NCI-H510A treated with DMSO at 0.1 percent for 48 hours (cell line): Measurements from ENCODE around the gene CELF2.
"Not testable (repeated sequence)": the region's sequence is repeated elsewhere in the genome, so short reads cannot be mapped to it uniquely, and the experiment has no call there.

Experiments used
- DNase-seq: peaks from one replicate; lab custom pipeline; 2025; lab: John Stamatoyannopoulos, UW

CELF2 gene

GRCh38 chr10:11176746-11177145 lies 159.1 kb downstream of the CELF2 start:
- no peak for DNase-seq

DNA sequence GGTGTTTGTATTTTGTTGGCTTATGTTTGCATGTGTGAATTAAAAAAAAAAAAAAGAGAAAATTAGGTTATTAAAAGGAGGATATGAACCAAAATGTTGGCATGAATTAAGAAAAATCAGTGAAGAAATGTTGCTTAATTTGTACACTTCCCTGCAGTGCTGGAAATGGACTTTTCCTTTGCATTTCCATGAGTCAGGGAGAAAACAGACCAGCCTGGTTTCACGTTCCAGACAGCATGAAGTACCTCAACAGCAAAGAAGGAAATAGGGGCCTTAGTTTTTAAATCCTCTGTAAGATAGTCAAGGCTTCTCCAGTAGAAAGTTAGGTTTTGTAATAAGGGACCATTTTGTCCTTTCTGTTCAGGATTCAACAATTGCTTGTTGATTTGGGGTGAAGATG lies 159.7 kb downstream of the CELF2 start:
- no peak for DNase-seq

DNA sequence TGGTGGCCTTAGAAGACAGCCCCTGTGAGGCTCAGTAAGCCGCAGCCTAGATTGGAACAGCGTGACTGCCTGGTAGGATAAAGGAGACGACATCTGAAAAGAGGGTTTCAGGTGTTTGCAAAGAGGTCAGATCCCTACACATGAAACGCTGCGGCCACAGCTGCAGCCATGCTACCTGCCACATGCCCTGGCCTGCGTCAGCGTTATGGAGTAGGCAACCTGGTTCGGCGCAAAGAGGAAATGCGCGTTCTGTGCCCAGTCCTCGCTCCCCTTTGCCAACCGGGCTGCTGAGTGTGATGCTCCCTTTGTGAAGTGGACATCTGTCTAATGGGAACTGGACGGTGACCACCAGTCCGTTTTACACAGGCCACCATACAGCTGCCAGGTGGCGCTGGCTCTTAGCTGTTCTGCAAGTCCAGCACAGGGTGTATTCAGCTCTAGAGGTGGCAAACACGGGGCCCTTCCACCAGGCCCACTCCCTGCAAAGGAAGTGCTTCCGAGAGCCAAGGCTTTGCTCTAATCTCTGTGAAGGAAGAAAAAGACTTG lies 160.3 kb downstream of the CELF2 start:
- no peak for DNase-seq

- DNase-seq = no peak
Measured at GRCh38 chr10:11178606-11179515, 161.2 kb downstream of the CELF2 start.

- DNase-seq = no peak
Measured at GRCh38 chr10:11179516-11180105, 161.9 kb downstream of the CELF2 start.

GRCh38 chr10:11180228-11180627 lies 162.6 kb downstream of the CELF2 start:
- DNase-seq = no peak

DNA sequence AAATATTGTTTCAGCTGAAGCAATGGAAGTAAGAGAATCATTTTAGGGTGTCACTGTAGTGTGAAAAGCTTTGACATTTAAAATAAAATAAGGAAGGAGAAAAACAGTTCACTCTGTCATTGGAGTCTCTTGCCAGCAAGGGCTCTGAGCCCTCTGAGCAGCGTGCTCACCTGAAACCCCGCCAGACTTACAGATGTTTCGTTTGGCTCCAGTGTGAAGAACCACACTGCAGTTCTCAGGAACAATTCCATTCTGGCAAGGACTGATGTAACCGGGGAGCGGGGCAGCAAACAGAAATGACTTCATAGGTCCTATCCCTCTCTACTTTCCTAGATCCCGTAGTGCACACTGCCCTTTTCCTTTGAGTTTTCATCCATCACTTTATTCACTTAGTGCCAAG lies 164.3 kb downstream of the CELF2 start:
- DNase-seq = no peak

DNA sequence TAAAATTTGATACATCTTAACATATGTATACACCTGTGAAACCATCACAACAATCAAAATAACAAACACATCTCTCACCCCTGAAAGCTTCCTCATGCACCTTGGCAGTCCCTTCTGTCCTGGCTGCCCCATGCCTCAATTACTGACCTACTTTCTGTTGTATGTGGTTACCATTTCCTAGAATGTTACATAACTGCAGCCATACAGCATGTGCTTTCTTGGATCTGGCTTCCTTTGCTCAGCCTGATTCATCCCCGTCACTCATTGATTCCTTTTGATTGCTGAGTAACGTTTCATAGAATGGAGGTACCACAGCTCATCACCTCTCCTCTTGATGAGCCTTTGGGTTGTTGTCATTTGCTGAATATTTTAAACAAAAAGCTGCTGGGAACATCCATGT lies 165.3 kb downstream of the CELF2 start:
- no peak for DNase-seq

DNA sequence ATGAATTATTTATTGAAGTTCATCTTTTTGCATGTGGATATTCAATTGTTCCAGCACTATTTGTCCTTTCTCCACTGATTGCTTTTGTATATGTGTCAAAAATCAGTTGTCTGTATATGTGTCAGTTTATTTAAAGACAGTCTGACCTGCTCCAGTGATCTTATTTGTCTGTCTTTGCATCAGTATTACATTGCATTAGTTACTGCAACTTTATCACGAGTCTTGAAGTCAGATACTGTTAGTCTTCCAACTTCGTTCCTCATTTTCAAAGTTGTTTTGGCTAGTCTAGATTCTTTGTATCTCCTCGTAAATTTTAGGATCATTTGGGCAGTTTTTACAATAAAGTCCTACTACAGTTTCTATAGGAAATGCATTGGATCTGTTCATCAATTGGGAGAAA lies 166.4 kb downstream of the CELF2 start:
- no peak for DNase-seq

- DNase-seq = not testable (repeated sequence)
Measured at GRCh38 chr10:11185128-11185665, 167.5 kb downstream of the CELF2 start.

DNA sequence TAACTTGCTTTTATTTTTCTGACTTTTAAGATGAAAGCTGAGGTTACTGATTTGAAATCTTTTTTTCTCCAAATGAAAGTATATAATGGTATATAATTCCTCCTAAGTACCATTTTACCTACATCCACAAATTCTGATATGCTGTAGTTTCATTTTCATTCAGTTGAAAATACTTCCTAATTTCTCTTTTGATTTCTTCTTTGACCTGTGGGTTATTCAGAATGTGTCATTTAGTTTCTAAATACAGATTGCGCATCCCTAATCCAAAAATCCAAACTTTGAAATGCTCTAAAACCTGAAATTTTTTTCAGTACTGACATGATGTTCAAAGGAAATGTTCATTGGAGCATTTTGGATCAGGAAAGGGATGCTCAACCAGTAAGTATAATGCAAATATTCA lies 168.7 kb downstream of the CELF2 start:
- no peak for DNase-seq

GRCh38 chr10:11189582-11190376 lies 172.1 kb downstream of the CELF2 start:
- DNase-seq = no peak

DNA sequence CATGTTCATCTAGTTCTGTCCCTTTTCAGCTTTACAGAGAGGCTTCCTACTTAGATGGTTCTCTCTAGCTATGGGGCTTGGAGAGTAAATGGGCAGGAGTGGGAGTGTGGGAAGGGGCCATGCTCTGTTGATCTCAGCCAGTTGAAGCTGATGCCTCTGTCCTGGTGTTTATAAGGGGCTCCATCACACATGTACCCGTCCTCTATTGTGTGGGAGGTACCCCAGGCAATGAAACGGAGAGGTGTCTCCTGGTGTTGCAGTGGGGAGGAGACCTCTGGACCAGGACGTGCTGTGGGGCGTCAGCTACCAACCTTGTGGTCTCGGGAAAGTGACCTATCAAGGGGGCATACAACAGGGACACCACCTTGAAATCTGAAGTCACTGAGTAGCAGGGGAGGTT lies 173.5 kb downstream of the CELF2 start:
- DNase-seq = no peak

GRCh38 chr10:11191678-11192077 lies 174.0 kb downstream of the CELF2 start:
- DNase-seq = no peak

- DNase-seq = no peak
Measured at GRCh38 chr10:11192304-11193000, 174.8 kb downstream of the CELF2 start.

- no peak for DNase-seq
Measured at GRCh38 chr10:11193001-11193551, 175.4 kb downstream of the CELF2 start.

GRCh38 chr10:11194859-11195586 lies 177.4 kb downstream of the CELF2 start:
- no peak for DNase-seq

DNA sequence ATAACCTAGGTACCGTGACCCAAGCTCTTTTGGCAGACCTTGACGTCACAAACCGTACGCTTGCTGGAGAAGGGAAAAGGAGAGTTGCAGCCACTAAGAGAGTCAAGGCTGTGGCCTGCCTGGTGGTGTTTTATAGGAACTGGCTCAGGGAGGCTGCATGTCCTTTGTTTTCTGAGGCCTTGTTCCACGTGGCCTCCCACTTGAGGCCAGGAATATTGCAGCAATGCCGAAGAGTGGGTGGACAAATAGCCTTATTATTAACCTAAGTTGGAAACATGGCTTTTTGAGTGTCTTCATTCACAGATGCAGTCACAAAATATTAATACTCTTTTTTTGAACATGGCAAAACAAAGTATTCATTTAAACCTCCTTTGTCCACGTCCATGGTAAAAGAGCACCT lies 178.0 kb downstream of the CELF2 start:
- DNase-seq = no peak

- DNase-seq = no peak
Measured at GRCh38 chr10:11197266-11197712, 179.6 kb downstream of the CELF2 start.

DNA sequence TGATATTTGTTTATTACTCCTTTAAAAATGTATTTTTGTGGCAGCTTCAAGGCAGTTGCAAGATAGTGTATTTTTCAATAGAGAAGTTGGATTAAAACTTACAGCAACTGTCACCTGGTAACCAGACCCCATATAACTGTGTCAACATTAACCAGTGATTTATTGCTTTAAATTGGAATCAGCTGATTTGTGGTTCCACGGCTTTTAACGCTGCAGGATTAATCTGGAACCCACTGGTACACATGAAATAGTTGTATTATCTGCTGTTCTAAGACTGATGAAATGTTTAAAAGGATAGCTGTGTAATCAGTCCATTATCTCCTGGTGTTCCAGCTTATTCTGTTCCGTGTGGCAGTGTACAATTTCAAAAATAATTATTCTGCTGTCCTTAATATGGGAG lies 180.2 kb downstream of the CELF2 start:
- no peak for DNase-seq
